Hippocampal formation (tissue), 2 donors: ENCODE results near the gene ATF5.

Source experiments
- DNase-seq, 2 donors: peaks; one replicate each; lab custom pipeline; 2025; lab: John Stamatoyannopoulos, UW

Gene ATF5

DNA sequence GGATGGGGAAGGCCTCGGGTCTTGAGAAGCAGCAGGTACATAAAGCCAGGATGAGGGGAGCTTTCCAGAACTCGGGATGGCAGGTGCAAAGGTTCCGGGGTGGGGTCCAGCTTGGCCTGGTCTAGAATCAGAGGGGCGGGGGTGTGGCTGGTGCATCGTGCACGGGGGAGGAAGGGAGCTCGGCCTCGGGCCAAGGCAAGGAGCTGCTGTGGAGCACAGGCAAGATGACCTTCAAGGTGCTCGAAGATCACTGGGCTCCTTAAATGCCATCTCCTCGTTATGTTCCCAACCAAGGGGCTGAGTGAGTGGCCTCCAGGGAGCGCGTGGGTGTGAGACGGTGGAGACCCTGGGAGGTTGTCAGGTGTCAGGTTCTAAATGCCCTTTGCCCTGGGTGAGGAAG is 48.1 kb downstream of the ATF5 start:
- DNase-seq = no peak

DNA sequence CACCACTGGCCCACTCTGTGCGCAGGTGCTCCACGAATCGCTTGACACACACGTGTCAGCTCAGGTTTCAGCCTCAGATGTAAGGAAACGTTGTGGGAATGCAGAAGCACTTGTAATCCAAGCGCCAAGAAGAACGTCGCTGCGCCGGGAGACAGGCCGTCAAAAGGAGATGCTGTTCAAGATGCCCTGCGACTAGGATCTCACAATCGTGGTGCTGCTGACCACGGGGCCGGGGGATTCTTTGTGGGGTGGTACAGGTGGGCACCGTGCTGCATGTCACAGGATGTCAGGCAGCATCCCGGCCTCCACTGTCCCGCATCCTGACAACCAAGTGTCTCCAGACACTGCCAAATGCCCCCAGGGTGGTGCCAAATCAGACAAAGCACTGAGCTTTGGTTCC is 48.9 kb downstream of the ATF5 start:
- no peak for DNase-seq

DNA sequence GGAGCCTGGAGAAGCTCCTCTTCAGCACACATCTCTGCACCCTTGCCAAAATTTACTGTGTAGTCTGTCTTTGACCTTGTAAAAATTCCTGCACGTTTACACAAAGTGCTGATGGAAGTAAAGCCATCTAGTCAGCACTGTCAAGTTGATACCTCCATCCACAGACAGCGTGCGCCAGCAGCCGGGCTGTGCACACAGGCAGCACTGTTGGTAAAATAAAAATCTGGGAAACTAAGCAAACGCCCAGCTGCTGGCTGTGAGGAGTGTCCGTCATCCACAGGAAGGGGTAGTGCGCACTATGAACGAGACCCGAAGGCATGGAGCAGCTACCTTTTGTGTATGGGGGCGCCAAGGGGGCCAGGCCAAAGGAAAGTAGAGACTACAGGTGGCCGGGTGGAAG is 49.3 kb downstream of the ATF5 start:
- no peak for DNase-seq

DNA sequence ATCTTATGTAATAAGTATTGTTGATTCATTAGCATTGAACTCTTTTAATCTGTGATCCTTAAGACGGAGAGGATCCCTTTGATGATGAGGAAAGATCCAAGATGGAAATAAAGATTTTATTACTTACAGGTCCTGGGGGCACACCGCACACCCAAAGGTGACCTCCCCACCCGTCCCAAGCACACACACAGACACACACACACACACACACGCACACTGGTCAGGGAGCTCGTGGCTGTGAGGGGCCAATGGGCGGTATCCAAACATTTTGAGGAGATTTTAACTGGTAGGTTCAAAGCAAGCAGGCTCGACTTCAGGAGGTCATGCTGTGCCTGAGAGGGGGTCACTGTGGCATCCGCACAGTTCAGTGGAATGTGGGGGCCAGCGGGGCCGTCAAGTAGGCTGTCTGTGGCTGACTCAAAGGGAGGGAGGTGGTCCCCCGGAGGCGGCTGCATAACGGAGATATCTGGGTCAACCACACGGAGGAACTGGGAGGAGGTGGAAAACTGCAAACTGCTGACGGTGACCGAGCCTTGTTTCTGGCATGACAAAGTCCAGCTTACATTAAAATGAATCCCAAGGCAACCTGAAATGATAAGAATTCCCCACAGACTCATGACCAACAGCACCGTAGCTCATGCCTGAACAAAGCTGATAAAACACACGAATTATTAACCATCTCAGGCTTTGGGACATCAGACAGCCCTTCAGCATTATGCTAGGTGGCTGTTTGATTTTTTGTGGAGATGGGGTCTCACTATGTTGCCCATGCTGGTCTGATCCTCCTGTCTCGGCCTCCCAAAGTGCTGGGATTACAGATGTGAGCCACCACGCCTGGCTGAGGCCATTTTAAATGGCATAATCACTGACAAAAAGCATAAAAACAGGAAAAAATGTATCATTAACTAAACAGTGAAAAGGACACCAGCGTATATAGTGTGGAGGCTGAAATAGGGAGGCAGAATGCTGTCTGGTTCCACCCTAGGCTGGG is 52.9 kb downstream of the ATF5 start:
- no peak for DNase-seq
